Kidney epithelial cell (primary cell): ENCODE results near the gene POC5. TPM values are rescaled to one million over a fixed set of nuclear protein-coding genes. Genes with fewer than 3 reads are reported as not detected.

ENCODE experiments used
- DNase-seq: peaks from one replicate; pipeline ENCODE4 v3.0.0-alpha.2; 2010; ENCODE audit warnings: low read depth
- H3K27me3 ChIP-seq: 2 replicates; pipeline ENCODE4 v1.6.0; 2011; ENCODE audit warnings: low read length; ENCODE audit not compliant: control insufficient read depth, insufficient read depth
- H3K36me3 ChIP-seq: 2 replicates; pipeline ENCODE4 v1.5.1; 2011; ENCODE audit warnings: low read length; ENCODE audit not compliant: control insufficient read depth, insufficient read depth
- H3K4me3 ChIP-seq: 2 replicates; pipeline ENCODE4 v1.5.1; 2011; ENCODE audit warnings: low read depth, mild to moderate bottlenecking, control low read depth, low read length
- CTCF ChIP-seq: IDR thresholded peaks from 2 replicates; pipeline ENCODE4 v1.5.1; 2011; ENCODE audit warnings: mild to moderate bottlenecking, moderate library complexity, low read length, control low read depth, inconsistent platforms; ENCODE audit not compliant: insufficient read depth, poor library complexity, severe bottlenecking
- total RNA-seq: library from RNA; depleted of rRNA; stranded (reverse); fragments of >200 nt; gene quantifications from 2 replicates; pipeline ENCODE4 v1.2.3, GENCODE V29; 2015

Gene POC5
- total RNA-seq, 1 donor from 2014 or later: 20.6 TPM

GRCh38 chr5:75694781-75695180 lies 22.5 kb downstream of the POC5 start:
- TF ChIP-seq CTCF: no peak
- DNase-seq: no peak
- H3K27me3 ChIP-seq: no peaks in the 10 kb centered on the region

GRCh38 chr5:75690669-75691068 lies 26.6 kb downstream of the POC5 start:
- Histone ChIP-seq H3K4me3 (no peak overlapping the region), H3K36me3 (no peaks in the 10 kb centered on the region), H3K27me3 (no peaks in the 10 kb centered on the region)
- DNase-seq: no peak
- no peak for TF ChIP-seq CTCF

More at GRCh38 chr5:75694781-75695180, 22.5 kb downstream of the POC5 start:
- H3K36me3 ChIP-seq: no peaks in the 10 kb centered on the region
- no peak overlapping the region for H3K4me3 ChIP-seq

- no peak for DNase-seq
- H3K36me3 ChIP-seq: no peaks in the 10 kb centered on the region
- H3K27me3 ChIP-seq: no peaks in the 10 kb centered on the region
- H3K4me3 ChIP-seq: no peak overlapping the region
- TF ChIP-seq CTCF: no peak
These were observed 30.8 kb downstream of the POC5 start for GRCh38 chr5:75686480-75686879.

- no peak for TF ChIP-seq CTCF
- Histone ChIP-seq H3K4me3 (no peak overlapping the region), H3K27me3 (no peaks in the 10 kb centered on the region), H3K36me3 (no peaks in the 10 kb centered on the region)
- DNase-seq: no peak
These were observed 32.1 kb downstream of the POC5 start for GRCh38 chr5:75685141-75685540.

GRCh38 chr5:75681125-75681830 lies 36.0 kb downstream of the POC5 start:
- peak; percentile 49 for TF ChIP-seq CTCF
- no peaks in the 10 kb centered on the region for H3K27me3 ChIP-seq
- no peak for DNase-seq
- no peaks in the 10 kb centered on the region for H3K36me3 ChIP-seq
- no peak overlapping the region for H3K4me3 ChIP-seq

- no peak for TF ChIP-seq CTCF
- Histone ChIP-seq H3K27me3 (no peaks in the 10 kb centered on the region), H3K36me3 (no peaks in the 10 kb centered on the region), H3K4me3 (no peak overlapping the region)
- no peak for DNase-seq
These were observed 39.1 kb downstream of the POC5 start for GRCh38 chr5:75678155-75678554.
